Fibroblast of mammary gland (primary cell): ENCODE data around the gene AEBP2.
"Not testable (repeated sequence)": the region's sequence is repeated elsewhere in the genome, so short reads cannot be mapped to it uniquely, and the experiment has no call there.

Experiments
- DNase-seq: peaks from one replicate; pipeline ENCODE4 v3.0.0-alpha.2; 2010; ENCODE audit warnings: low read depth
- H3K4me3 ChIP-seq: 2 replicates; pipeline ENCODE4 v1.5.1; 2011; ENCODE audit warnings: low read depth, mild to moderate bottlenecking, low read length, moderate library complexity; ENCODE audit not compliant: control insufficient read depth
- CTCF ChIP-seq: conservative IDR thresholded peaks from 2 replicates; pipeline ENCODE4 v1.5.1; 2011; ENCODE audit warnings: low read depth, low read length, inconsistent platforms; ENCODE audit not compliant: control insufficient read depth, insufficient read depth

The AEBP2 gene

GRCh38 chr12:19411234-19412204 lies 27.8 kb upstream of the AEBP2 start:
- no peak overlapping the region for H3K4me3 ChIP-seq
- peak; percentile 33 for DNase-seq
- no peak for TF ChIP-seq CTCF

GRCh38 chr12:19412844-19413243 lies 26.4 kb upstream of the AEBP2 start:
- no peak for DNase-seq
- H3K4me3 ChIP-seq = peak overlapping the region; percentile 1
- TF ChIP-seq CTCF = no peak

GRCh38 chr12:19413582-19413981 lies 25.7 kb upstream of the AEBP2 start:
- H3K4me3 ChIP-seq, DNase-seq: not testable (repeated sequence)

GRCh38 chr12:19415563-19415962 lies 23.7 kb upstream of the AEBP2 start:
- DNase-seq = no peak
- TF ChIP-seq CTCF = no peak
- H3K4me3 ChIP-seq = no peak overlapping the region

GRCh38 chr12:19419086-19419485 lies 20.2 kb upstream of the AEBP2 start:
- H3K4me3 ChIP-seq = no peak overlapping the region
- DNase-seq = no peak
- TF ChIP-seq CTCF = no peak

- H3K4me3 ChIP-seq = no peak overlapping the region
- DNase-seq = no peak
- no peak for TF ChIP-seq CTCF
Observed at GRCh38 chr12:19421503-19422282, 17.6 kb upstream of the AEBP2 start.
